Tibial artery (tissue), 4 donors: ENCODE data around the gene ZNF182.
"Not testable (repeated sequence)": the region's sequence is repeated elsewhere in the genome, so short reads cannot be mapped to it uniquely, and the experiment has no call there.

ENCODE experiments used
- DNase-seq, 2 donors: peaks; one replicate each; pipeline ENCODE4 v3.0.0-alpha.2; 2019
- H3K27ac ChIP-seq, 2 donors: fragments of 200-600 bp; sonication (generic) in 1 of 2; 1 replicate in 1 of 2; 2 replicates in 1 of 2; pipeline ENCODE4 v1.5.1; 2018 to 2019; ENCODE audit warnings: mild to moderate bottlenecking in 1 of 2
- H3K27me3 ChIP-seq, 2 donors: fragments of 200-600 bp; sonication (generic) in 1 of 2; one replicate each; pipeline versions ENCODE4 v1.5.1 to v1.6.0; 2016 to 2019
- H3K36me3 ChIP-seq, 3 donors: fragments of 200-600 bp; sonication (generic) in 2 of 3; one replicate each; pipeline ENCODE4 v1.5.1; 2016 to 2019; ENCODE audit warnings: mild to moderate bottlenecking in 2 of 3
- H3K4me1 ChIP-seq, 4 donors: fragments of 200-600 bp; sonication (generic) in 2 of 4; 1 replicate in 3 of 4; 2 replicates in 1 of 4; pipeline ENCODE4 v1.5.1; 2016 to 2019
- H3K4me3 ChIP-seq, 2 donors: fragments of 200-600 bp; sonication (generic) in 1 of 2; 1 replicate in 1 of 2; 2 replicates in 1 of 2; pipeline ENCODE4 v1.5.1; 2018 to 2019; ENCODE audit warnings: mild to moderate bottlenecking in 2 of 2
- H3K9me3 ChIP-seq, 3 donors: fragments of 200-600 bp; sonication (generic) in 1 of 3; one replicate each; pipeline ENCODE4 v1.5.1; 2016 to 2019
- intact Hi-C: fragments of 100-400 bp; cut with DNase I; formaldehyde crosslinking; loops from one replicate; pipeline ENCODE4 v1.15.0; 2023; ENCODE audit warnings: low total_unique reads
- TF ChIP-seq, protein P1 (sequence below), 2 experiments: fragments of 200-600 bp in 1 of 2; fragments of 450-650 bp in 1 of 2; IDR thresholded peaks; one replicate each; pipeline ENCODE4 v1.5.1; 2017 to 2019; ENCODE audit warnings: antibody characterized with exemption in 2 of 2, mild to moderate bottlenecking in 1 of 2, moderate library complexity in 1 of 2

Gene ZNF182

DNA sequence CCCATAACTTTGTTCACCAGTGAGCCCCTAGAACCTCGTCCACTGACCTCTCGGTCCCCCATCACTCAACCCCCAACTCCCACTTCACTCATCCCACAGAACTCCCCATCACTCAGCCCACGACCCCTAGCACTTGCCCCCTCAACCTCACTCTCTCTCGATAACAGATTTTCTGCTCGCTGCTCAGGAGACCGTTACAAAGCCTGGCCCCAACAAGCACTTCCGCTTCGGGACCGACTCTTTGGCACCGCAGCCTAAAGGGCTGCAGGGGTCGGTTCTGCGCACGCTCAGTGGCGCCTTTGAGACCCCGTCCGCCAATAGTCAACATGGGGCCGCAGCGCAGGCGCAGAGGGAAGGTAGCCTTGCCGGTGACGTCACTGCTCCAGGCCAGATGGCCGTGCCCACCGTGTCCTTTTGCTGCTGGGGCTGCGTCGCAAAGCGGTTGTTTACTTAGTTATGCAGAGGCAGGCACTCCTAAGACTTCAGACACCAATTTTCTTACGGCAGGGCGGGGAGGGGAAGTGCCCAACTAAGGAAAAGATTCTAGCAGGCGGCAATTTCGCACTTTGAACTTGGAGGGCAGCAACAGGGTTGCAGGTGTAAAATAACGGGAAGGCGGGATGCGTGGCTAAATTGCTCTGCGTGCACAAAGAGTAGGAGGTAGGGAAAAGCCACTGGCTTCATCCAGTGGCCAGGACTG, at the start of gene ZNF182:
Gene ZNF182, minus strand, starts transcription at position 232 of the 700 bp plus-strand sequence. CDS start 1,380 bp downstream, outside the sequence.
- DNase-seq, result peak; percentile 93 to 95
- intact Hi-C loops, result no loop called here
- Histone ChIP-seq H3K9me3 (no peaks in the 10 kb centered on the region), H3K4me3 (peak within 1 kb of the TSS; percentile 63 to 66), H3K4me1 (peaks cover 0 to 12% (median 0%) of the 10 kb centered on the region in 4 donors), H3K27ac (peak within 1 kb of the TSS; percentile 72 to 74), H3K27me3 (no peaks in the 10 kb centered on the region), H3K36me3 (no peaks in the 10 kb centered on the region)
- TF ChIP-seq, protein P1, sequence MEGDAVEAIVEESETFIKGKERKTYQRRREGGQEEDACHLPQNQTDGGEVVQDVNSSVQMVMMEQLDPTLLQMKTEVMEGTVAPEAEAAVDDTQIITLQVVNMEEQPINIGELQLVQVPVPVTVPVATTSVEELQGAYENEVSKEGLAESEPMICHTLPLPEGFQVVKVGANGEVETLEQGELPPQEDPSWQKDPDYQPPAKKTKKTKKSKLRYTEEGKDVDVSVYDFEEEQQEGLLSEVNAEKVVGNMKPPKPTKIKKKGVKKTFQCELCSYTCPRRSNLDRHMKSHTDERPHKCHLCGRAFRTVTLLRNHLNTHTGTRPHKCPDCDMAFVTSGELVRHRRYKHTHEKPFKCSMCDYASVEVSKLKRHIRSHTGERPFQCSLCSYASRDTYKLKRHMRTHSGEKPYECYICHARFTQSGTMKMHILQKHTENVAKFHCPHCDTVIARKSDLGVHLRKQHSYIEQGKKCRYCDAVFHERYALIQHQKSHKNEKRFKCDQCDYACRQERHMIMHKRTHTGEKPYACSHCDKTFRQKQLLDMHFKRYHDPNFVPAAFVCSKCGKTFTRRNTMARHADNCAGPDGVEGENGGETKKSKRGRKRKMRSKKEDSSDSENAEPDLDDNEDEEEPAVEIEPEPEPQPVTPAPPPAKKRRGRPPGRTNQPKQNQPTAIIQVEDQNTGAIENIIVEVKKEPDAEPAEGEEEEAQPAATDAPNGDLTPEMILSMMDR (IDR thresholded peaks at IDR 0.05), result no peak

DNA sequence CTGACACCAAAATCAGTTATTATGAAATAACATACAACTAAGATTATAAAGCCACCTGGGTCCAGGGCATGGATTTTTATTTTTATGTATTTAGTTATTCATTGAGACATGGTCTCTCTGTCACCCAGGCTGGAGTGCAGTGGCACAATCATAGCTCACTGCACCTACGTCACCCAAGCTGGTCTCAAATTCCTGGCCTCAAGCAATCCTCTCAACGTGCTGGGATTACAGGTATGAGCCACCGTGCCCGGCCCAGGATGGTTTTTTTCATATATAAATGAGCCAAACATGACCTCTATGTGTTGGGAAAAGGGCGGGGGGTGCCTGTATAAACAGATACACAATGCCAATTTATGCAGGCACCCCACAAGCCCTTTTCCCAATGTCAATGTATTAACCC, 43.1 kb upstream of the ZNF182 start:
- H3K27ac ChIP-seq, result no peak overlapping the region
- no peaks in the 10 kb centered on the region for H3K9me3 ChIP-seq
- H3K4me3 ChIP-seq, result no peak overlapping the region
- no peaks in the 10 kb centered on the region for H3K36me3 ChIP-seq
- no peaks in the 10 kb centered on the region for H3K4me1 ChIP-seq
- no peak for DNase-seq
- intact Hi-C loops, result no loop called here
- TF ChIP-seq, protein P1 (IDR thresholded peaks at IDR 0.05), result no peak
- no peaks in the 10 kb centered on the region for H3K27me3 ChIP-seq

DNA sequence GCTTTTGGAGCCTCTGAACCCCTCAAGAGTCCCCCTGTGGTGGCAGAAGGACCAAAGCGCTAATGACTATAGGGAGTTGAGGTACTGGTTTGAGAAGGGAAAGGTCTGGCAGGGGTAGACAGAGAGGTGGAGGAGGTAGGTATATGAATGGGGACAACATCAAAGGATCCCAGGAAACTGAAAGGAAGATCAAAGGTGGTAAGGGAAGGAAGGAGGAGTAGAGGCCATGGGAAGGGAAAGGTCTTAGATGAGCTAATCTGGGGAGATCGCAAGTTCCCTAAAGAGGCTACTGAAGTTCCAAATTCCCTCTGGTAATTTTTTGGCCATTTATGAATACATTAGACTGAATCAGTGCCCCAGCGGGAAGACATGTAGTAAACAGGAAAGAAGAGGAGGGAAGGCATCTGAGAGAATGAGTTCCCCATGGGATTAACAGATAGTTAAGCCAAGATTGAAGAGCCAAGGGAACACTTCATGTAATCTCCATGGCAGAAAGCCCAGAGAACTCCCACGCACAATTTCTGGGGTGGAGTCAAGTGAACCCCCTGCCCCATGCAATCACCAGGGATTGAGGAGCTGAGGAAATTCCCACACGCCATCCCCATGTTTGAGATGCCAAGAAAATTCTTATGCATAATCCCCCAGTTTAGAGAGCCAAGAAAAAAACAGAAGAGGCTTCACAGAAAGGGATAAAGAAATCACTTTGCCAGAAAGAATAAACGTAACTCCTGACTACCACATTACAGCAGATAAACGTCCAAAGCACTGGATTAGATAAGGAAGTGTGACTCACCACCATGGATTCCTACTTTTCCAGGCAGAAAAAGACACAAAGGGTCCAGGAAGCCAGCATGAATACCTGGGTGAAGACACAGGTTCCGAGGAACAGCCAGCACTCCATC, 41.9 kb upstream of the ZNF182 start:
- no peak overlapping the region for H3K27ac ChIP-seq
- H3K4me3 ChIP-seq, result no peak overlapping the region
- H3K27me3 ChIP-seq, result no peaks in the 10 kb centered on the region
- TF ChIP-seq, protein P1 (IDR thresholded peaks at IDR 0.05), result no peak
- H3K9me3 ChIP-seq, result no peaks in the 10 kb centered on the region
- no peaks in the 10 kb centered on the region for H3K36me3 ChIP-seq
- DNase-seq, result peak in 1 of 2 donors; percentile 31
- intact Hi-C loops, result no loop called here
- no peaks in the 10 kb centered on the region for H3K4me1 ChIP-seq

DNA sequence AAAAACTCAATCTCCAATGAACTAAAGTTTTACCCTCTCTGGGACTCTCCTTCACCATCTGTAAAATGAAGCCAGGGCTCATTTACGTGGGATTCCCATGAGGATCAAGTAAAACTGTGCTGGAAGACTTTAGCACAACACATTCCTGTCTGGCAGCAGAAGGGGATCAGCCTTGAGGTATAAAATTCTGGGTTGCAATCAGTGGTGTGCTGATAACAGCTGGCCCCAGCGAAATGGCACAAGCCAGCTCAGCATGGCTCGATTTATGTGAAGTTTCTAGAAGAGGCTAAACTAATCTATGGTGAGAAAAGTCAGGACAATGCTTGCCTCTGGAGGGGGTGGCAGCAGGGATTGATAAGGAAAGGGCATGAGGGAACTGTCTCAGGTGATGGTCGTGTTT, 39.3 kb upstream of the ZNF182 start:
- TF ChIP-seq, protein P1 (IDR thresholded peaks at IDR 0.05), result no peak
- no peaks in the 10 kb centered on the region for H3K36me3 ChIP-seq
- H3K27me3 ChIP-seq, result no peaks in the 10 kb centered on the region
- no peak overlapping the region for H3K4me3 ChIP-seq
- H3K4me1 ChIP-seq, result no peaks in the 10 kb centered on the region
- no peak for DNase-seq
- intact Hi-C loops, result no loop called here
- no peaks in the 10 kb centered on the region for H3K9me3 ChIP-seq
- no peak overlapping the region for H3K27ac ChIP-seq

DNA sequence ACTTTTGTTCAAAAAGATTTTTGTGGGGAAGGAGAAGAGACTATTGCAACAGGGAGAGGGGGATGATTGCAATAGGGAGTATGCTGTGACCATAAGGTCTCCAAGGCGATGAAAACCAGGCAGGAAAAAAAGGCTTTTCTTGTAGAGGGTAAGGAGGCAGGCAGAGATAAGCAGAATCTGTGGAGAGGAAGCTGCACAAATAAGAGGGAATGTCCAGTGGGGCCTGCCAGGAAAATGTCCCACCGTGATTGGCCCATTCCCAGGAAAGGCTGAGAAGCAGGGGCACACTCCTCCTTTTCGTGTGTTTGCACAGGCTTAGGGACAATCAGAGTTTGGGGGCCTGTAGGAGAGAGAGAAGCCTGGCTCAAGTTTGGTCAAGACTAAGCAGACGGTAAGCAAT, 32.1 kb upstream of the ZNF182 start:
- Histone ChIP-seq H3K4me3 (no peak overlapping the region), H3K36me3 (no peaks in the 10 kb centered on the region), H3K27ac (no peak overlapping the region), H3K9me3 (no peaks in the 10 kb centered on the region), H3K27me3 (no peaks in the 10 kb centered on the region), H3K4me1 (no peaks in the 10 kb centered on the region)
- intact Hi-C loops, result no loop called here
- DNase-seq, result no peak
- TF ChIP-seq, protein P1 (IDR thresholded peaks at IDR 0.05), result no peak

DNA sequence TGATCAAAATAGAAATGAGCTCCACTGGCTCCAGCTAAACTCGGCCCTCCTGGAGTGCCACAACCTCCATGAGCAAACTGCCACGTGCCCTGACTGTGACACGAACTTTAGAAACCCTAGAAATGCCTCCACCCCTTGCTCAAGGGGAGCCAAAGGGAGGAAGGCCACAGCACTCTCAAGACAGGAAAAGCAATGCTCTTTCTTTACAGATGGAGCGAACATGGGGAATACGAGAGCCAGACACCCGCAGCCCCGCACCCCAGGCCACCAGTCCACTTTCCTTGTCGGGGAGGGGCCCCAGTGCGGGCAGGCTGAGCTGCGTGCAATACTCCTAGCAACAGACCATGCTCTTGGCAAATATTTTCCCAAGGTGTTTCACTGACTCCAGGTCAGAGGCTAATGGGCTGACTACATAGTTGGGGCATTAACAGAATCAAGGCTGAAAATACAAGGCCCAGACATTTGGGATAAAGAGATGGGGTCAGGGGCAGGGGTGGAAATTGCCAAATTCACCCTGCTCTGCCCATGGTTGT, 26.9 kb upstream of the ZNF182 start:
- H3K4me1 ChIP-seq, H3K27ac ChIP-seq, H3K27me3 ChIP-seq, intact Hi-C loops, H3K9me3 ChIP-seq, H3K36me3 ChIP-seq, H3K4me3 ChIP-seq, DNase-seq: not testable (repeated sequence)
